B cell (primary cell): ENCODE results near the gene RBM20. TPM values are rescaled to one million over a fixed set of nuclear protein-coding genes. Genes with fewer than 3 reads are reported as not detected.

Experiments
- ATAC-seq: fragments of 200-7000 bp; cut with Tn5 transposase; one replicate; pipeline ENCODE4 v1.10.0; 2021; ENCODE audit warnings: low read depth, mild to moderate bottlenecking, moderate number of reproducible peaks, moderate library complexity
- CTCF ChIA-PET: fragments of 350-600 bp; sonication (Branson Sonifier 250); formaldehyde crosslinking; loops from one replicate; lab custom pipeline; 2021; ENCODE audit warnings: antibody characterized with exemption, inconsistent platforms; lab: Charles Lee
- POLR2A ChIA-PET: fragments of 350-600 bp; sonication (Branson Sonifier 250); formaldehyde crosslinking; loops from one replicate; lab custom pipeline; 2021; ENCODE audit warnings: antibody characterized with exemption; lab: Charles Lee
- DNase-seq: peaks from one replicate; pipeline ENCODE4 v3.0.0; 2013
- H2AFZ ChIP-seq: 2 replicates; pipeline ENCODE4 v1.6.1; 2012; ENCODE audit warnings: mild to moderate bottlenecking, low read depth, low read length; ENCODE audit not compliant: insufficient read depth, poor library complexity, severe bottlenecking
- H3K27ac ChIP-seq, 2 donors: 1 replicate in 1 of 2; 2 replicates in 1 of 2; pipeline ENCODE4 v1.5.1; 2012 to 2013; ENCODE audit warnings: low read length in 2 of 2, mild to moderate bottlenecking in 2 of 2, moderate library complexity in 1 of 2
- H3K27me3 ChIP-seq, 4 experiments: fragments of 200-600 bp in 1 of 4; sonication (generic) in 1 of 4; replicated peaks in 1 of 4; 1 replicate in 2 of 4; 2 replicates in 2 of 4; pipeline versions ENCODE4 v1.6.1 to v1.7.0; 2013 to 2016; ENCODE audit warnings: low read length in 3 of 4, mild to moderate bottlenecking in 2 of 4, mixed read lengths in 1 of 4, moderate library complexity in 1 of 4; ENCODE audit not compliant: insufficient read depth in 4 of 4, control insufficient read depth in 3 of 4; ENCODE audit errors: control extremely low read depth in 1 of 4
- H3K36me3 ChIP-seq, 2 experiments: replicated peaks in 1 of 2; 1 replicate in 1 of 2; 2 replicates in 1 of 2; pipeline versions ENCODE4 v1.6.1 to v1.7.1; 2013; ENCODE audit warnings: low read length in 1 of 2; ENCODE audit not compliant: insufficient read depth in 2 of 2, control insufficient read depth in 1 of 2; ENCODE audit errors: control extremely low read depth in 1 of 2, extremely low read depth in 1 of 2
- H3K4me1 ChIP-seq, 2 donors: fragments of 200-600 bp in 1 of 2; sonication (generic) in 1 of 2; 1 replicate in 1 of 2; 2 replicates in 1 of 2; pipeline versions ENCODE4 v1.5.1 to v1.6.1; 2013 to 2017; ENCODE audit warnings: low read length in 2 of 2; ENCODE audit not compliant: control insufficient read depth in 2 of 2, insufficient read depth in 2 of 2
- H3K4me2 ChIP-seq: replicated peaks from 2 replicates; pipeline ENCODE3; 2012; ENCODE audit warnings: mild to moderate bottlenecking, low read depth, low read length; ENCODE audit not compliant: poor library complexity, severe bottlenecking
- H3K4me3 ChIP-seq, 5 experiments: fragments of 200-600 bp in 1 of 5; sonication (generic) in 1 of 5; 1 replicate in 3 of 5; 2 replicates in 2 of 5; pipeline versions ENCODE4 v1.5.1 to v1.7.0; 2011 to 2016; ENCODE audit warnings: low read length in 4 of 5, mild to moderate bottlenecking in 4 of 5, low read depth in 2 of 5, control low read depth in 1 of 5, moderate library complexity in 1 of 5; ENCODE audit not compliant: insufficient read depth in 1 of 5; ENCODE audit errors: control extremely low read depth in 1 of 5, extremely low read depth in 1 of 5
- H3K79me2 ChIP-seq: fragments of 200-600 bp; sonication (generic); one replicate; pipeline ENCODE4 v1.6.0; 2016; ENCODE audit warnings: low read length; ENCODE audit not compliant: control insufficient read depth, insufficient read depth
- H3K9ac ChIP-seq: fragments of 200-600 bp; sonication (generic); 2 replicates; pipeline ENCODE4 v1.6.1; 2017; ENCODE audit warnings: mild to moderate bottlenecking, low read length, moderate library complexity
- H3K9me3 ChIP-seq, 3 donors: one replicate each; pipeline versions ENCODE4 v1.6.1 to v1.7.1; 2013; ENCODE audit warnings: low read length in 2 of 3; ENCODE audit not compliant: control insufficient read depth in 2 of 3, insufficient read depth in 1 of 3; ENCODE audit errors: control extremely low read depth in 1 of 3
- H4K20me1 ChIP-seq: 2 replicates; pipeline ENCODE4 v1.6.0; 2012; ENCODE audit warnings: mild to moderate bottlenecking, low read length; ENCODE audit not compliant: insufficient read depth, control insufficient read depth, poor library complexity, severe bottlenecking
- H3K27ac Mint-ChIP-seq: one replicate; pipeline ENCODE4 v1.8.0; 2021; ENCODE audit warnings: mixed read lengths
- H3K27me3 Mint-ChIP-seq: one replicate; pipeline ENCODE4 v1.8.0; 2021; ENCODE audit warnings: mixed read lengths
- H3K4me1 Mint-ChIP-seq: one replicate; pipeline ENCODE4 v1.8.0; 2021; ENCODE audit warnings: mixed read lengths
- H3K4me3 Mint-ChIP-seq: one replicate; pipeline ENCODE4 v1.8.0; 2021; ENCODE audit warnings: mixed read lengths
- H3K9me3 Mint-ChIP-seq: one replicate; pipeline ENCODE4 v1.8.0; 2022; ENCODE audit warnings: mixed read lengths; ENCODE audit not compliant: insufficient read depth
- EZH2 ChIP-seq: IDR thresholded peaks from 2 replicates; pipeline ENCODE4 v1.6.1; 2012; ENCODE audit warnings: borderline replicate concordance, low read depth, mild to moderate bottlenecking, moderate library complexity, low read length; ENCODE audit not compliant: insufficient read depth, poor library complexity, severe bottlenecking
- WGBS: methylation state at CpG from one replicate; pipeline ENCODE4 v1.1.5; 2013; ENCODE audit warnings: missing lambda C conversion rate; ENCODE audit not compliant: insufficient coverage; 5-methylcytosine and 5-hydroxymethylcytosine counted together
- intact Hi-C: fragments of 100-400 bp; cut with micrococcal nuclease; formaldehyde crosslinking; loops from one replicate; pipeline ENCODE4 v1.10.0; 2022
- polyA plus RNA-seq: library from polyadenylated mRNA; depleted of rRNA; stranded (reverse); fragments of >200 nt; gene quantifications from 2 replicates; pipeline ENCODE4 v1.2.3, GENCODE V29; 2012
- total RNA-seq, 2 donors: library from RNA; stranded (reverse); fragments of 120-200 nt in 1 of 2; gene quantifications; 1 replicate in 1 of 2; 2 replicates in 1 of 2; pipeline versions ENCODE4 v1.2.3 to v1.2.4, GENCODE V29; 2013 to 2022
- TF ChIP-seq, protein P1 (sequence below): fragments of 200-600 bp; IDR thresholded peaks from one replicate; pipeline ENCODE4 v1.8.0; 2022; ENCODE audit warnings: antibody characterized with exemption, mild to moderate bottlenecking

Gene RBM20
- total and polyA plus RNA-seq, 2 donors (not counting 1 experiment from before 2014, with no cell fraction given) = not detected

- no peak for ATAC-seq
- intact Hi-C loops = no loop called here
- Histone ChIP-seq H3K36me3 (no peaks in the 10 kb centered on the region), H3K27me3 (peaks cover 0 to 3% (median 2%) of the 10 kb centered on the region in 4 experiments), H2AFZ (no peak overlapping the region), H3K27ac (no peak overlapping the region), H3K4me3 (no peak overlapping the region), H3K9ac (no peak overlapping the region), H3K79me2 (no peaks in the 10 kb centered on the region), H4K20me1 (no peaks in the 10 kb centered on the region), H3K4me1 (no peaks in the 10 kb centered on the region), H3K4me2 (no peak overlapping the region), H3K9me3 (no peaks in the 10 kb centered on the region)
- TF ChIP-seq EZH2 = no peak
- no peaks in the 10 kb centered on the region for H3K9me3 Mint-ChIP-seq
- H3K4me1 Mint-ChIP-seq = no peaks in the 10 kb centered on the region
- no peak for DNase-seq
- ChIA-PET CTCF (no interaction called here), POLR2A (no interaction called here)
- peaks cover 9% of the 10 kb centered on the region for H3K27me3 Mint-ChIP-seq
- 60% methylated on average over 1 of the region's 1 CpG for WGBS
- no peak overlapping the region for H3K4me3 Mint-ChIP-seq
- H3K27ac Mint-ChIP-seq = no peak overlapping the region
These were observed 134.1 kb downstream of the RBM20 start for GRCh38 chr10:110778211-110778610.

DNA sequence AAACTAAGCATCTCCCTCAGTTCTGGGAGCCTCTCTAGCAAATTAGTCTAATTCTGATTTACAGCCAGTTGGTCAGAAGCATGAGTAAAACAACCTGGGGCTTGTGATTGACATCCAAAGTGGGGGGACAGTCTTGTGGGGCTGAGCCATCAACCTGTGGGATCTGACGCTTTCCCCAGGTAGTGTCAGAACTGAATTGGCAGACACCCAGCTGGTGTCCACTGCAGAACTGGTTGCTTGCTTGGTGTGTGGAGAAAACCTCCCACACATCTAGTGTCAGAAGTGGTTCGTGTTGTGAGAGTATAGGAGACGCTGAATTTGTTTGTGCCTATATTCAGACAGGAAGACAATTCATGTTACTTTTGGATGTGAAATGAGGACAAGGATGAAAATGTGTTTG, 135.4 kb downstream of the RBM20 start:
- Histone ChIP-seq H3K4me2 (no peak overlapping the region), H3K79me2 (no peaks in the 10 kb centered on the region), H3K4me1 (no peaks in the 10 kb centered on the region), H3K9ac (no peak overlapping the region), H3K9me3 (no peaks in the 10 kb centered on the region), H3K36me3 (no peaks in the 10 kb centered on the region), H3K27me3 (peaks cover 0 to 3% (median 2%) of the 10 kb centered on the region in 4 experiments), H3K27ac (no peak overlapping the region), H2AFZ (no peak overlapping the region), H3K4me3 (no peak overlapping the region), H4K20me1 (no peaks in the 10 kb centered on the region)
- no peaks in the 10 kb centered on the region for H3K4me1 Mint-ChIP-seq
- DNase-seq (no peak), ATAC-seq (no peak)
- TF ChIP-seq, protein P1, sequence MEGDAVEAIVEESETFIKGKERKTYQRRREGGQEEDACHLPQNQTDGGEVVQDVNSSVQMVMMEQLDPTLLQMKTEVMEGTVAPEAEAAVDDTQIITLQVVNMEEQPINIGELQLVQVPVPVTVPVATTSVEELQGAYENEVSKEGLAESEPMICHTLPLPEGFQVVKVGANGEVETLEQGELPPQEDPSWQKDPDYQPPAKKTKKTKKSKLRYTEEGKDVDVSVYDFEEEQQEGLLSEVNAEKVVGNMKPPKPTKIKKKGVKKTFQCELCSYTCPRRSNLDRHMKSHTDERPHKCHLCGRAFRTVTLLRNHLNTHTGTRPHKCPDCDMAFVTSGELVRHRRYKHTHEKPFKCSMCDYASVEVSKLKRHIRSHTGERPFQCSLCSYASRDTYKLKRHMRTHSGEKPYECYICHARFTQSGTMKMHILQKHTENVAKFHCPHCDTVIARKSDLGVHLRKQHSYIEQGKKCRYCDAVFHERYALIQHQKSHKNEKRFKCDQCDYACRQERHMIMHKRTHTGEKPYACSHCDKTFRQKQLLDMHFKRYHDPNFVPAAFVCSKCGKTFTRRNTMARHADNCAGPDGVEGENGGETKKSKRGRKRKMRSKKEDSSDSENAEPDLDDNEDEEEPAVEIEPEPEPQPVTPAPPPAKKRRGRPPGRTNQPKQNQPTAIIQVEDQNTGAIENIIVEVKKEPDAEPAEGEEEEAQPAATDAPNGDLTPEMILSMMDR = no peak
- no peak for TF ChIP-seq EZH2
- H3K27me3 Mint-ChIP-seq = peaks cover 9% of the 10 kb centered on the region
- intact Hi-C loops = no loop called here
- CTCF ChIA-PET = interaction anchor here (0.6 kb wide), 1 partner anchor 92 kb away, joined by 3 read pairs; the partner anchor contains the start of gene PDCD4
- 80% methylated on average over 1 of the region's 3 CpGs for WGBS
- H3K4me3 Mint-ChIP-seq = no peak overlapping the region
- H3K27ac Mint-ChIP-seq = no peak overlapping the region
- no peaks in the 10 kb centered on the region for H3K9me3 Mint-ChIP-seq
- POLR2A ChIA-PET = no interaction called here
